H9 (cell line): ENCODE measurements around the gene PDHB. TPM values are rescaled to one million over a fixed set of nuclear protein-coding genes. Genes with fewer than 3 reads are reported as not detected.

Experiments used
- DNase-seq: peaks from one replicate; pipeline ENCODE4 v3.0.0-alpha.2; 2017
- H2AFZ ChIP-seq: one replicate; pipeline ENCODE4 v1.6.1; 2013; ENCODE audit warnings: mild to moderate bottlenecking, low read length, control low read depth, moderate library complexity
- H2AK5ac ChIP-seq: 2 replicates; pipeline ENCODE4 v1.6.1; 2013; ENCODE audit warnings: low read length, control low read depth, mixed read lengths; ENCODE audit not compliant: insufficient read length
- H2BK120ac ChIP-seq: one replicate; pipeline ENCODE4 v1.6.1; 2013; ENCODE audit warnings: low read depth, mild to moderate bottlenecking, low read length, control low read depth, inconsistent platforms; ENCODE audit not compliant: poor library complexity, severe bottlenecking
- H2BK12ac ChIP-seq: 2 replicates; pipeline ENCODE4 v1.6.1; 2013; ENCODE audit warnings: low read length, control low read depth, mixed read lengths, low read depth; ENCODE audit not compliant: insufficient read length
- H2BK15ac ChIP-seq: 2 replicates; pipeline ENCODE4 v1.6.1; 2013; ENCODE audit warnings: low read depth, low read length, control low read depth
- H2BK20ac ChIP-seq: one replicate; pipeline ENCODE4 v1.6.1; 2013; ENCODE audit warnings: low read depth, mild to moderate bottlenecking, low read length, control low read depth, inconsistent platforms; ENCODE audit not compliant: poor library complexity, severe bottlenecking
- H2BK5ac ChIP-seq: 2 replicates; pipeline ENCODE4 v1.6.1; 2013; ENCODE audit warnings: low read length, control low read depth, mixed read lengths; ENCODE audit not compliant: insufficient read length
- H3K14ac ChIP-seq: 2 replicates; pipeline ENCODE4 v1.6.1; 2013; ENCODE audit warnings: low read length, control low read depth; ENCODE audit not compliant: insufficient read depth
- H3K18ac ChIP-seq: 2 replicates; pipeline ENCODE4 v1.6.1; 2013; ENCODE audit warnings: low read depth, mild to moderate bottlenecking, mixed read lengths, low read length, control low read depth; ENCODE audit not compliant: insufficient read length
- H3K23ac ChIP-seq: 2 replicates; pipeline ENCODE4 v1.6.1; 2013; ENCODE audit warnings: low read length, control low read depth, mixed read lengths, low read depth; ENCODE audit not compliant: insufficient read length
- H3K23me2 ChIP-seq: 2 replicates; pipeline ENCODE4 v1.6.1; 2013; ENCODE audit warnings: low read depth, mild to moderate bottlenecking, mixed read lengths, low read length, control low read depth; ENCODE audit not compliant: insufficient read length, poor library complexity, severe bottlenecking
- H3K27ac ChIP-seq: 2 replicates; pipeline ENCODE4 v1.5.1; 2013; ENCODE audit warnings: low read length, control low read depth, mixed read lengths, low read depth; ENCODE audit not compliant: insufficient read length
- H3K27me3 ChIP-seq: 2 replicates; pipeline ENCODE4 v1.6.1; 2013; ENCODE audit warnings: low read length, control low read depth, inconsistent platforms; ENCODE audit not compliant: insufficient read depth
- H3K4ac ChIP-seq: 2 replicates; pipeline ENCODE4 v1.6.1; 2013; ENCODE audit warnings: low read depth, mild to moderate bottlenecking, control low read depth, inconsistent platforms, low read length, moderate library complexity
- H3K4me1 ChIP-seq: 2 replicates; pipeline ENCODE4 v1.6.1; 2013; ENCODE audit warnings: low read length, control low read depth, inconsistent platforms; ENCODE audit not compliant: insufficient read depth
- H3K4me2 ChIP-seq: 2 replicates; pipeline ENCODE4 v1.6.1; 2013; ENCODE audit warnings: low read length, control low read depth, mixed read lengths; ENCODE audit not compliant: insufficient read length, insufficient read depth
- H3K56ac ChIP-seq: 2 replicates; pipeline ENCODE4 v1.6.1; 2013; ENCODE audit warnings: low read depth, mild to moderate bottlenecking, mixed read lengths, low read length, control low read depth; ENCODE audit not compliant: insufficient read length
- H3K79me1 ChIP-seq: 2 replicates; pipeline ENCODE4 v1.6.1; 2013; ENCODE audit warnings: low read depth, mild to moderate bottlenecking, moderate library complexity, low read length, control low read depth, inconsistent platforms; ENCODE audit not compliant: insufficient read depth, poor library complexity, severe bottlenecking
- H3K79me2 ChIP-seq: 2 replicates; pipeline ENCODE4 v1.6.1; 2013; ENCODE audit warnings: low read length, control low read depth, inconsistent platforms; ENCODE audit not compliant: insufficient read depth
- H3K9ac ChIP-seq: 2 replicates; pipeline ENCODE4 v1.6.1; 2013; ENCODE audit warnings: low read length, control low read depth, mixed read lengths; ENCODE audit not compliant: insufficient read length; ENCODE audit errors: extremely low read depth
- H3K9me3 ChIP-seq: one replicate; pipeline ENCODE4 v1.6.1; 2013; ENCODE audit warnings: low read depth, low read length, inconsistent platforms; ENCODE audit not compliant: control insufficient read depth
- H3T11ph ChIP-seq: one replicate; pipeline ENCODE4 v1.6.1; 2013; ENCODE audit warnings: mild to moderate bottlenecking, low read length, control low read depth, inconsistent platforms
- H4K20me1 ChIP-seq: one replicate; pipeline ENCODE4 v1.6.1; 2013; ENCODE audit not compliant: control insufficient read depth, insufficient read length, insufficient read depth
- H4K5ac ChIP-seq: 2 replicates; pipeline ENCODE4 v1.6.1; 2013; ENCODE audit warnings: low read depth, mild to moderate bottlenecking, mixed read lengths, low read length, control low read depth; ENCODE audit not compliant: insufficient read length
- H4K8ac ChIP-seq: replicated peaks from 2 replicates; pipeline ENCODE4 v1.6.1; 2013; ENCODE audit warnings: low read length, control low read depth, mixed read lengths, low read depth; ENCODE audit not compliant: insufficient read length
- H4K91ac ChIP-seq: 2 replicates; pipeline ENCODE4 v1.6.1; 2013; ENCODE audit warnings: low read depth, mild to moderate bottlenecking, moderate library complexity, mixed read lengths, low read length, control low read depth; ENCODE audit not compliant: insufficient read length
- H3K27ac Mint-ChIP-seq, 3 experiments: 2 replicates in 2 of 3; 3 replicates in 1 of 3; pipeline ENCODE4 v1.8.0; 2020 to 2021; ENCODE audit warnings: mixed read lengths in 3 of 3, mild to moderate bottlenecking in 1 of 3, moderate library complexity in 1 of 3
- H3K27me3 Mint-ChIP-seq: 2 replicates; pipeline ENCODE4 v1.8.0; 2021; ENCODE audit warnings: low read depth, mild to moderate bottlenecking, moderate library complexity, mixed read lengths
- H3K36me3 Mint-ChIP-seq, 3 experiments: 2 replicates in 2 of 3; 3 replicates in 1 of 3; pipeline ENCODE4 v1.8.0; 2020 to 2021; ENCODE audit warnings: low read depth in 3 of 3, mixed read lengths in 3 of 3; ENCODE audit not compliant: insufficient read depth in 1 of 3
- H3K4me1 Mint-ChIP-seq, 2 experiments: 2 replicates each; pipeline ENCODE4 v1.8.0; 2020; ENCODE audit warnings: mixed read lengths in 2 of 2
- H3K4me3 Mint-ChIP-seq, 2 experiments: 2 replicates in 1 of 2; 3 replicates in 1 of 2; pipeline ENCODE4 v1.8.0; 2020 to 2021; ENCODE audit warnings: mild to moderate bottlenecking in 2 of 2, mixed read lengths in 2 of 2, moderate library complexity in 1 of 2
- H3K9me3 Mint-ChIP-seq, 2 experiments: 2 replicates in 1 of 2; 3 replicates in 1 of 2; pipeline ENCODE4 v1.8.0; 2020; ENCODE audit warnings: mild to moderate bottlenecking in 2 of 2, mixed read lengths in 2 of 2, moderate library complexity in 1 of 2
- CTCF ChIP-seq: fragments of 200-600 bp; sonication (generic); conservative IDR thresholded peaks from 3 replicates; pipeline ENCODE4 v1.8.0; 2021; ENCODE audit warnings: antibody characterized with exemption, mild to moderate bottlenecking
- total RNA-seq: library from RNA; stranded (reverse); gene quantifications from 2 replicates; pipeline ENCODE4 v1.2.1, GENCODE V29; 2021

PDHB gene
- total RNA-seq, 1 experiment from 2014 or later: 132 TPM

- Histone ChIP-seq H3K79me1 (no peaks in the 10 kb centered on the region), H2AFZ (no peak overlapping the region), H2BK15ac (no peak overlapping the region), H3K4me1 (peaks cover 12% of the 10 kb centered on the region; the same call in 1 of the 2 replicates), H2BK120ac (no peak overlapping the region), H3K27me3 (no peaks in the 10 kb centered on the region), H4K8ac (no peak overlapping the region), H3K4me2 (no peak overlapping the region), H3K56ac (no peak overlapping the region), H2BK12ac (no peak overlapping the region), H2BK20ac (no peak overlapping the region), H3K79me2 (no peaks in the 10 kb centered on the region), H4K5ac (no peak overlapping the region), H3K23ac (peak overlapping the region; percentile 40), H2BK5ac (no peak overlapping the region), H2AK5ac (no peak overlapping the region), H3K23me2 (no peaks in the 10 kb centered on the region), H3K18ac (no peak overlapping the region), H3K14ac (no peak overlapping the region), H4K91ac (no peak overlapping the region), H3K9me3 (no peaks in the 10 kb centered on the region), H4K20me1 (no peaks in the 10 kb centered on the region), H3K4ac (no peak overlapping the region), H3K27ac (no peak overlapping the region), H3K9ac (no peak overlapping the region), H3T11ph (no peak overlapping the region)
- H3K4me1 Mint-ChIP-seq: peaks cover 15 to 17% of the 10 kb centered on the region in 2 experiments
- no peak overlapping the region for H3K4me3 Mint-ChIP-seq
- H3K27ac Mint-ChIP-seq: no peak overlapping the region; a peak in 4 of 7 replicates
- no peaks in the 10 kb centered on the region for H3K9me3 Mint-ChIP-seq
- no peak for TF ChIP-seq CTCF
- no peaks in the 10 kb centered on the region; a peak in 1 of 7 replicates for H3K36me3 Mint-ChIP-seq
- no peak for DNase-seq
- H3K27me3 Mint-ChIP-seq: no peaks in the 10 kb centered on the region
These were observed 39.3 kb downstream of the PDHB start for GRCh38 chr3:58394339-58394738.
